PFSK-1 (cell line): ENCODE data around the gene PLXNA3.

Experiments used
- FOXP2 ChIP-seq: optimal IDR thresholded peaks from 2 replicates; pipeline ENCODE3; 2011; ENCODE audit warnings: borderline replicate concordance, control low read depth, inconsistent platforms; ENCODE audit not compliant: insufficient read depth; ENCODE audit errors: extremely low read length, extremely low read depth
- POLR2AphosphoS5 ChIP-seq: IDR thresholded peaks from 2 replicates; pipeline ENCODE4 v1.6.1; 2012; ENCODE audit warnings: low read depth, mild to moderate bottlenecking, control low read depth, low read length, moderate library complexity
- REST ChIP-seq, 2 experiments: IDR thresholded peaks; 2 replicates each; pipeline versions ENCODE4 v1.6.1 to v1.8.0; 2011 to 2012; ENCODE audit warnings: low read depth in 2 of 2, low read length in 2 of 2, control low read depth in 1 of 2, inconsistent platforms in 1 of 2, mild to moderate bottlenecking in 1 of 2, moderate library complexity in 1 of 2; ENCODE audit not compliant: insufficient read depth in 1 of 2
- SIN3A ChIP-seq: IDR thresholded peaks from 2 replicates; pipeline ENCODE4 v1.6.1; 2012; ENCODE audit warnings: mild to moderate bottlenecking, low read length, moderate library complexity, borderline replicate concordance; ENCODE audit not compliant: insufficient read depth
- TAF1 ChIP-seq: IDR thresholded peaks from 2 replicates; pipeline ENCODE4 v1.6.1; 2012; ENCODE audit warnings: low read length, control low read depth, borderline replicate concordance; ENCODE audit not compliant: insufficient read depth

The PLXNA3 gene

GRCh38 chrX:154465601-154466000, 7.5 kb downstream of the PLXNA3 start:
- TF ChIP-seq POLR2AphosphoS5: no peak
- TF ChIP-seq SIN3A: no peak
- no peak for TF ChIP-seq TAF1
- no peak for TF ChIP-seq FOXP2
- no peak for TF ChIP-seq REST (IDR thresholded peaks at IDR 0.05; ENCODE audit: insufficient read depth in 1 of 2, low read depth in 2 of 2, low read length in 2 of 2)

- no peak for TF ChIP-seq TAF1
- TF ChIP-seq FOXP2: no peak
- TF ChIP-seq POLR2AphosphoS5: no peak
- TF ChIP-seq REST (IDR thresholded peaks at IDR 0.05; ENCODE audit: insufficient read depth in 1 of 2, low read depth in 2 of 2, low read length in 2 of 2): no peak
- TF ChIP-seq SIN3A: no peak
Observed at GRCh38 chrX:154466036-154466435, 8.0 kb downstream of the PLXNA3 start.

GRCh38 chrX:154466907-154467306, 8.8 kb downstream of the PLXNA3 start:
- TF ChIP-seq FOXP2 (no peak), SIN3A (no peak), POLR2AphosphoS5 (no peak), TAF1 (no peak), REST (IDR thresholded peaks at IDR 0.05; ENCODE audit: insufficient read depth in 1 of 2, low read depth in 2 of 2, low read length in 2 of 2) (no peak)

GRCh38 chrX:154467556-154467955, 9.5 kb downstream of the PLXNA3 start:
- TF ChIP-seq REST (IDR thresholded peaks at IDR 0.05; ENCODE audit: insufficient read depth in 1 of 2, low read depth in 2 of 2, low read length in 2 of 2) (no peak), FOXP2 (no peak)

- TF ChIP-seq TAF1 (no peak), REST (IDR thresholded peaks at IDR 0.05; ENCODE audit: insufficient read depth in 1 of 2, low read depth in 2 of 2, low read length in 2 of 2) (no peak), SIN3A (no peak), FOXP2 (no peak), POLR2AphosphoS5 (no peak)
Observed at GRCh38 chrX:154468217-154468616, 10.1 kb downstream of the PLXNA3 start.
